CD4-positive, alpha-beta T cell treated with Interleukin-2 at 100 ng/mL for 4 hours (primary cell): Measurements from ENCODE around the gene PPP2CA.
A peak's percentile ranks its signal among the peaks of the same experiment; 100 is the strongest.

Source experiments
- DNase-seq: peaks from one replicate; pipeline ENCODE4 v3.0.0-alpha.2; 2020; ENCODE audit warnings: low spot score

Gene PPP2CA

GRCh38 chr5:134148316-134148715, 77.6 kb downstream of the PPP2CA start:
- no peak for DNase-seq

- DNase-seq, result no peak
Observed at GRCh38 chr5:134146651-134147518, 79.0 kb downstream of the PPP2CA start.

GRCh38 chr5:134145779-134146581, 79.9 kb downstream of the PPP2CA start:
- peak; percentile 86 for DNase-seq

GRCh38 chr5:134145041-134145757, 80.7 kb downstream of the PPP2CA start:
- no peak for DNase-seq
